Parathyroid adenoma (tissue), 2 donors: ENCODE measurements around the gene MAN1A1.

Source experiments
- H2AFZ ChIP-seq: fragments of 300-600 bp; sonication (generic); one replicate; pipeline ENCODE4 v1.7.0; 2017; ENCODE audit warnings: antibody characterized with exemption, mild to moderate bottlenecking
- H3K27ac ChIP-seq: fragments of 300-600 bp; sonication (generic); one replicate; pipeline ENCODE4 v1.7.0; 2017
- H3K27me3 ChIP-seq: fragments of 300-600 bp; sonication (generic); one replicate; pipeline ENCODE4 v1.7.0; 2017; ENCODE audit warnings: low read length; ENCODE audit not compliant: control insufficient read depth, insufficient read depth
- H3K36me3 ChIP-seq: fragments of 300-600 bp; sonication (generic); one replicate; pipeline ENCODE4 v1.7.0; 2017; ENCODE audit warnings: low read length; ENCODE audit not compliant: control insufficient read depth, insufficient read depth
- H3K4me1 ChIP-seq: fragments of 300-600 bp; sonication (generic); one replicate; pipeline ENCODE4 v1.7.0; 2017; ENCODE audit warnings: control low read depth
- H3K4me2 ChIP-seq: fragments of 300-600 bp; sonication (generic); one replicate; pipeline ENCODE4 v1.7.0; 2017; ENCODE audit warnings: low read length
- H3K4me3 ChIP-seq: fragments of 300-600 bp; sonication (generic); one replicate; pipeline ENCODE4 v1.7.0; 2017; ENCODE audit warnings: low read depth, low read length
- H3K79me2 ChIP-seq: fragments of 300-600 bp; sonication (generic); one replicate; pipeline ENCODE4 v1.7.0; 2017; ENCODE audit warnings: control low read depth
- H3K9ac ChIP-seq: fragments of 300-600 bp; sonication (generic); one replicate; pipeline ENCODE4 v1.7.0; 2017; ENCODE audit warnings: mild to moderate bottlenecking
- H3K9me3 ChIP-seq: fragments of 300-600 bp; sonication (generic); one replicate; pipeline ENCODE4 v1.7.0; 2017; ENCODE audit warnings: low read length; ENCODE audit not compliant: control insufficient read depth
- TF ChIP-seq, protein P1 (sequence below): fragments of 300-600 bp; sonication (generic); IDR thresholded peaks from one replicate; pipeline ENCODE4 v1.7.0; 2017; ENCODE audit warnings: antibody characterized with exemption, mild to moderate bottlenecking
- donor health status: primary hyperparathyroidism.

MAN1A1 gene

DNA sequence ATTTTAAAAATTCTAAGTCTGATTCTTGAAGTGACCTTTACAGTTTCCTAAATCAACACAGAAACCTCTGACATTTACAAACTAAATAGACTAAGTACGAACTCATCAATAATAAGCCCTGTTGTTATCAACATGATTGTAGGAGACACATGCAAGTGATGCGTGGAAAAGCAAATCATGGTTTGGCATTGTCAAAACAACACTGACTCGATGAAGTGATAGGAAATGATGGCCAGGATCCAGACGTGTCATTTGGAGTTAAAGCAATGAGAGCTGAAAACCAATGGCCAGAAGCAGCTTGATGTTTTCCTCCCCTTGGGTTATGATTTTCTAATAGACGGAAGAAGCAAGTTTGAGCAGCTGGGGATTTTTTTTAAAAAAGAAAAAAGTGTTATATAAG lies 153.7 kb downstream of the MAN1A1 start:
- Histone ChIP-seq H2AFZ (peak overlapping the region; percentile 45), H3K79me2 (no peaks in the 10 kb centered on the region), H3K27me3 (no peaks in the 10 kb centered on the region), H3K36me3 (no peaks in the 10 kb centered on the region), H3K9ac (no peak overlapping the region), H3K4me3 (no peak overlapping the region), H3K9me3 (no peaks in the 10 kb centered on the region), H3K4me1 (peaks cover 15% of the 10 kb centered on the region), H3K4me2 (peak overlapping the region; percentile 8), H3K27ac (no peak overlapping the region)
- TF ChIP-seq, protein P1, sequence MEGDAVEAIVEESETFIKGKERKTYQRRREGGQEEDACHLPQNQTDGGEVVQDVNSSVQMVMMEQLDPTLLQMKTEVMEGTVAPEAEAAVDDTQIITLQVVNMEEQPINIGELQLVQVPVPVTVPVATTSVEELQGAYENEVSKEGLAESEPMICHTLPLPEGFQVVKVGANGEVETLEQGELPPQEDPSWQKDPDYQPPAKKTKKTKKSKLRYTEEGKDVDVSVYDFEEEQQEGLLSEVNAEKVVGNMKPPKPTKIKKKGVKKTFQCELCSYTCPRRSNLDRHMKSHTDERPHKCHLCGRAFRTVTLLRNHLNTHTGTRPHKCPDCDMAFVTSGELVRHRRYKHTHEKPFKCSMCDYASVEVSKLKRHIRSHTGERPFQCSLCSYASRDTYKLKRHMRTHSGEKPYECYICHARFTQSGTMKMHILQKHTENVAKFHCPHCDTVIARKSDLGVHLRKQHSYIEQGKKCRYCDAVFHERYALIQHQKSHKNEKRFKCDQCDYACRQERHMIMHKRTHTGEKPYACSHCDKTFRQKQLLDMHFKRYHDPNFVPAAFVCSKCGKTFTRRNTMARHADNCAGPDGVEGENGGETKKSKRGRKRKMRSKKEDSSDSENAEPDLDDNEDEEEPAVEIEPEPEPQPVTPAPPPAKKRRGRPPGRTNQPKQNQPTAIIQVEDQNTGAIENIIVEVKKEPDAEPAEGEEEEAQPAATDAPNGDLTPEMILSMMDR, result no peak

DNA sequence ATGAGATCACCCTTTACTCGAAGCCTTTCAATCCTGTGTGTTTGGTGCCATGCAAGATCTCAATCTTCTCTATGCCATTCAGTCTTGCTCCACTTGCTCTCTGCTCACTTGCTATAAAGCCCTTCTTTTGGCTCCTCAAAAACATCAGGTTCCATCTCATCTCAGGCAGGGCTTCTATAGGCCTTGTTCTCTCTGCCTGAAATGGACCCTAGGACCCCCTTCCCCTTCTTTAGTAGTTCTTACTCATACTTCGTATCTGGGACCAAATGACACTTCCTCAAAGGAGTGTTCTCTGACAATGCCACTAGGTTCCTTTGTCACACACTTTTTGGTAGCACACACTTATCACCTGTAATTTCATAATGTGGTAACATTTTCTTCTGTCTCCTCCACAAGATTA lies 154.4 kb downstream of the MAN1A1 start:
- TF ChIP-seq, protein P1, result no peak
- no peaks in the 10 kb centered on the region for H3K36me3 ChIP-seq

DNA sequence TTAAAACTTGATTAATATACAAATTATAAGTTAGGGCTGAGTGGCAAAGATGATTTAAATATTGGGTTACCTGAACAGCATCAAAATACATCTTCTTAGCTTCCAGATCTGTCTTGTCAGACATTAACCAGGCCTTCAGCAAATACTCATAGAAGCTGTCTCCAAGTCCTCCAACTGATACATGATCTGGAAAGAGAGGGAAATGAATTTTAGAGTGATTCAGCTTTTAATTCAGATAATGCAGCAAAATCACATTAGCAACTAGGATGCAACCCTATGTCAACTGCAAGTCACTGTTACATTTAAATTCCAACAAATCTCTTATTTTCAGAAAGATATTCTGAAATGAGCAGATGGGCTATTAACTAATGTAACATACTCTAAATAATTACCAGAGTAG lies 155.9 kb downstream of the MAN1A1 start:
- no peak overlapping the region for H3K9ac ChIP-seq
- no peaks in the 10 kb centered on the region for H3K79me2 ChIP-seq
- H3K27me3 ChIP-seq, result no peaks in the 10 kb centered on the region
- no peak overlapping the region for H3K4me2 ChIP-seq
- peaks cover 15% of the 10 kb centered on the region for H3K4me1 ChIP-seq
- H3K9me3 ChIP-seq, result no peaks in the 10 kb centered on the region
- no peak overlapping the region for H3K27ac ChIP-seq
- no peaks in the 10 kb centered on the region for H3K36me3 ChIP-seq
- H2AFZ ChIP-seq, result no peak overlapping the region
- TF ChIP-seq, protein P1, result no peak
- H3K4me3 ChIP-seq, result no peak overlapping the region

More for the DNA sequence above, 154.4 kb downstream of the MAN1A1 start:
- H2AFZ ChIP-seq, result peak overlapping the region; percentile 27
- H3K79me2 ChIP-seq, result no peaks in the 10 kb centered on the region
- H3K9me3 ChIP-seq, result no peaks in the 10 kb centered on the region
- no peak overlapping the region for H3K4me3 ChIP-seq
- no peak overlapping the region for H3K9ac ChIP-seq
- H3K4me2 ChIP-seq, result peak overlapping the region; percentile 27
- peaks cover 15% of the 10 kb centered on the region for H3K4me1 ChIP-seq
- no peaks in the 10 kb centered on the region for H3K27me3 ChIP-seq
- no peak overlapping the region for H3K27ac ChIP-seq

DNA sequence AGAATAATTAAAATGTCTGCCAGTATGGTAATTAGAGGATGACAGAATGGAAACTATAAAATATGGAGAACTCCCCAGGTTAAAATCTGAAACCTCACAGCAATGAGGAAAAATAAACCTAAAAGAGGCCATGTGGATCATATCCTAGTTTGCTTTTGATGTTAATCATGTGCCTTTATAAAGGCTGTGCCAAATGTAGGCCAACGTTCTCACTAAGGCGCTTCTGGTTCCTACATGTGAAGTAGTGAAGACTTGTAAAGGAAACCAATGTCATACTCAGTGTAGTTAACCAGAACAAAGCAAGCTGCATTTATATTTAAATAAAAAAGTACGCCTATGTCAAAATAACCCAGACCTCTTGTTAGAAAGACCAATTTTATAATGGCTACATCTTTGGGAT lies 157.4 kb downstream of the MAN1A1 start:
- Histone ChIP-seq H3K4me2 (no peak overlapping the region), H3K9ac (no peak overlapping the region), H2AFZ (no peak overlapping the region), H3K36me3 (no peaks in the 10 kb centered on the region), H3K79me2 (no peaks in the 10 kb centered on the region), H3K4me3 (no peak overlapping the region), H3K27ac (no peak overlapping the region), H3K4me1 (peaks cover 15% of the 10 kb centered on the region), H3K27me3 (no peaks in the 10 kb centered on the region), H3K9me3 (no peaks in the 10 kb centered on the region)
- TF ChIP-seq, protein P1, result no peak

DNA sequence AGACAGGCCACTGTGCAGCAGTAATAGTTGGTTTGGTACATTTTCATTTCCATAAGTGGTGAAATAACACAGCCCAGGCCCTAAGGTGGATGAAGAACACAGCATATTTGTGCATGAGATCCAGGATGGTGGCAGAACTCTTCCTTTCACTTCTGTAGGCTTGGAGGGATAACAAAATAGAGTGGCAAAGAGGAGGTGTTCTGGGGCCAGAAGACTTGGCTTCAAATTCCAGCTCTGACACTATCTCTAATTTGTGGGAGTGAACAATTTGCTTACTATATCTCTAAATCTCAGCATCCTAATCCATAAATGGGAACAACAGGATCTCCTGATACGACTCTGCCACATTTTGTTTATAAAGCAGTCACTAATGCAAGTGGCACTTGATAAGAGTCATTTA lies 159.4 kb downstream of the MAN1A1 start:
- no peaks in the 10 kb centered on the region for H3K9me3 ChIP-seq
- H3K36me3 ChIP-seq, result no peaks in the 10 kb centered on the region
- no peak overlapping the region for H3K27ac ChIP-seq
- H2AFZ ChIP-seq, result no peak overlapping the region
- no peaks in the 10 kb centered on the region for H3K79me2 ChIP-seq
- H3K4me3 ChIP-seq, result no peak overlapping the region
- no peak overlapping the region for H3K9ac ChIP-seq
- TF ChIP-seq, protein P1, result no peak
- peaks cover 2% of the 10 kb centered on the region for H3K4me1 ChIP-seq
- H3K27me3 ChIP-seq, result no peaks in the 10 kb centered on the region
- H3K4me2 ChIP-seq, result no peak overlapping the region
